GM12878 (cell line): ENCODE results near the gene EPHB1.

Experiments
- HCFC1 ChIP-seq: fragments of 150-350 bp; IDR thresholded peaks from 2 replicates; pipeline ENCODE4 v1.6.1; 2014; ENCODE audit warnings: low read length
- HDAC6 ChIP-seq: fragments of 200-600 bp; sonication (generic); IDR thresholded peaks from one replicate; pipeline ENCODE4 v1.8.0; 2017; ENCODE audit warnings: antibody characterized with exemption; ENCODE audit not compliant: unreplicated experiment
- MTA2 ChIP-seq: fragments of 450-650 bp; IDR thresholded peaks from 2 replicates; pipeline ENCODE4 v1.6.1; 2016; ENCODE audit warnings: low read depth, mild to moderate bottlenecking, moderate library complexity
- MXI1 ChIP-seq: fragments of 150-350 bp; IDR thresholded peaks from 2 replicates; pipeline ENCODE4 v1.6.1; 2011; ENCODE audit warnings: low read depth, mild to moderate bottlenecking, inconsistent platforms, low read length, improper control_type of control experiment
- MYC ChIP-seq: IDR thresholded peaks from 2 replicates; pipeline ENCODE4 v1.6.1; 2011; ENCODE audit warnings: mild to moderate bottlenecking, low read length, moderate library complexity, inconsistent platforms; ENCODE audit not compliant: insufficient read depth, insufficient replicate concordance, insufficient read length, severe bottlenecking
- NR2C1 ChIP-seq: fragments of 450-650 bp; IDR thresholded peaks from 2 replicates; pipeline ENCODE4 v1.6.1; 2017; ENCODE audit warnings: antibody characterized with exemption, mild to moderate bottlenecking, moderate library complexity
- POLR2AphosphoS5 ChIP-seq: IDR thresholded peaks from 2 replicates; pipeline ENCODE4 v1.6.1; 2011; ENCODE audit warnings: mild to moderate bottlenecking, low read length, inconsistent platforms
- SIN3A ChIP-seq: IDR thresholded peaks from 2 replicates; pipeline ENCODE4 v1.6.1; 2012; ENCODE audit warnings: low read depth, low read length, improper control_type of control experiment
- SMAD1 ChIP-seq: fragments of 450-650 bp; IDR thresholded peaks from 2 replicates; pipeline ENCODE4 v1.6.1; 2018; ENCODE audit warnings: mild to moderate bottlenecking, low read depth; ENCODE audit not compliant: partially characterized antibody
- TAF1 ChIP-seq: IDR thresholded peaks from 2 replicates; pipeline ENCODE4 v1.6.1; 2011; ENCODE audit warnings: mild to moderate bottlenecking, low read depth, low read length, borderline replicate concordance
- TARDBP ChIP-seq: IDR thresholded peaks from 2 replicates; pipeline ENCODE4 v1.6.1; 2016; ENCODE audit warnings: borderline replicate concordance
- TCF12 ChIP-seq: IDR thresholded peaks from 2 replicates; pipeline ENCODE4 v1.6.1; 2011; ENCODE audit warnings: low read depth, mild to moderate bottlenecking, low read length
- YY1 ChIP-seq: IDR thresholded peaks from 2 replicates; pipeline ENCODE4 v1.6.1; 2011; ENCODE audit warnings: low read depth, mild to moderate bottlenecking, low read length
- TF ChIP-seq, protein P1 (sequence below), 3 experiments: IDR thresholded peaks in 2 of 3; conservative IDR thresholded peaks in 1 of 3; 2 replicates each; pipeline ENCODE4 v1.5.1; 2011; ENCODE audit warnings: low read depth in 3 of 3, low read length in 3 of 3, mild to moderate bottlenecking in 3 of 3, control low read depth in 2 of 3, moderate library complexity in 2 of 3, inconsistent platforms in 1 of 3, mixed read lengths in 1 of 3; ENCODE audit not compliant: control insufficient read depth in 2 of 3, insufficient read depth in 1 of 3; ENCODE audit errors: extremely low read depth in 1 of 3

DNA sequence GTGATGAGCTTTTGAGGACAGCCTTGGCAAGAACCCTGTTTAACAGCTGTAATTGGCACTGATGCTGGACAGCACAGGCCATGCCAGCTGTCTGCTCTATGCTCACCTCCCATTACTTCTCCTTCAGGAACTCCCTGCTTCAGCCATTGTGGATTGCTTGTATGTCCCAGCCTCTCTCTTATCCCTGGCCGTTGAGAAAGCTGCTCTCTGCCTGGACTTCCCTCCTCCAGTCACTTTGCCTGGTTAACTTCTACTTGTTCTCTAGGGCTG is 444.5 kb downstream of the EPHB1 start:
- TF ChIP-seq NR2C1 = no peak
- no peak for TF ChIP-seq HCFC1
- no peak for TF ChIP-seq MTA2
- TF ChIP-seq SMAD1 = no peak
- TF ChIP-seq MYC = no peak
- TF ChIP-seq, protein P1, sequence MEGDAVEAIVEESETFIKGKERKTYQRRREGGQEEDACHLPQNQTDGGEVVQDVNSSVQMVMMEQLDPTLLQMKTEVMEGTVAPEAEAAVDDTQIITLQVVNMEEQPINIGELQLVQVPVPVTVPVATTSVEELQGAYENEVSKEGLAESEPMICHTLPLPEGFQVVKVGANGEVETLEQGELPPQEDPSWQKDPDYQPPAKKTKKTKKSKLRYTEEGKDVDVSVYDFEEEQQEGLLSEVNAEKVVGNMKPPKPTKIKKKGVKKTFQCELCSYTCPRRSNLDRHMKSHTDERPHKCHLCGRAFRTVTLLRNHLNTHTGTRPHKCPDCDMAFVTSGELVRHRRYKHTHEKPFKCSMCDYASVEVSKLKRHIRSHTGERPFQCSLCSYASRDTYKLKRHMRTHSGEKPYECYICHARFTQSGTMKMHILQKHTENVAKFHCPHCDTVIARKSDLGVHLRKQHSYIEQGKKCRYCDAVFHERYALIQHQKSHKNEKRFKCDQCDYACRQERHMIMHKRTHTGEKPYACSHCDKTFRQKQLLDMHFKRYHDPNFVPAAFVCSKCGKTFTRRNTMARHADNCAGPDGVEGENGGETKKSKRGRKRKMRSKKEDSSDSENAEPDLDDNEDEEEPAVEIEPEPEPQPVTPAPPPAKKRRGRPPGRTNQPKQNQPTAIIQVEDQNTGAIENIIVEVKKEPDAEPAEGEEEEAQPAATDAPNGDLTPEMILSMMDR (IDR thresholded peaks at IDR 0.05 in 2 of 3, conservative IDR thresholded peaks at IDR 0.05 in 1 of 3; ENCODE audit: control insufficient read depth in 2 of 3, extremely low read depth in 1 of 3, insufficient read depth in 1 of 3, low read depth in 3 of 3, low read length in 3 of 3) = no peak
- TF ChIP-seq HDAC6 = no peak
- TF ChIP-seq TCF12 = no peak
- TF ChIP-seq MXI1 = no peak
- no peak for TF ChIP-seq SIN3A
- no peak for TF ChIP-seq YY1
- no peak for TF ChIP-seq TAF1
- TF ChIP-seq POLR2AphosphoS5 = no peak
- no peak for TF ChIP-seq TARDBP
